Muscle layer of colon (tissue), 2 donors: ENCODE results near the gene KSR1.
"Not testable (repeated sequence)": the region's sequence is repeated elsewhere in the genome, so short reads cannot be mapped to it uniquely, and the experiment has no call there.

Experiments used
- H3K27ac ChIP-seq: one replicate; pipeline ENCODE4 v1.7.0; 2013; ENCODE audit warnings: low read depth, mild to moderate bottlenecking, low read length, moderate library complexity
- H3K27me3 ChIP-seq, 2 donors: one replicate each; pipeline ENCODE4 v1.7.0; 2013; ENCODE audit warnings: low read length in 2 of 2, mild to moderate bottlenecking in 2 of 2; ENCODE audit not compliant: insufficient read depth in 2 of 2, control insufficient read depth in 1 of 2
- H3K36me3 ChIP-seq: one replicate; pipeline ENCODE4 v1.7.0; 2013; ENCODE audit warnings: mild to moderate bottlenecking, low read length; ENCODE audit not compliant: insufficient read depth
- H3K4me1 ChIP-seq: one replicate; pipeline ENCODE4 v1.7.0; 2013; ENCODE audit warnings: mild to moderate bottlenecking, low read length; ENCODE audit not compliant: insufficient read depth
- H3K4me3 ChIP-seq, 2 donors: one replicate each; pipeline ENCODE4 v1.7.0; 2013; ENCODE audit warnings: low read length in 2 of 2, low read depth in 1 of 2, mild to moderate bottlenecking in 1 of 2, moderate library complexity in 1 of 2
- H3K9ac ChIP-seq: one replicate; pipeline ENCODE4 v1.7.0; 2013; ENCODE audit warnings: low read length
- H3K9me3 ChIP-seq: one replicate; pipeline ENCODE4 v1.7.0; 2013; ENCODE audit warnings: mild to moderate bottlenecking, low read length
- donor health status: abdominal sarcoma.
- donor health status: Adenocarcinoma of cecum.

KSR1 gene

DNA sequence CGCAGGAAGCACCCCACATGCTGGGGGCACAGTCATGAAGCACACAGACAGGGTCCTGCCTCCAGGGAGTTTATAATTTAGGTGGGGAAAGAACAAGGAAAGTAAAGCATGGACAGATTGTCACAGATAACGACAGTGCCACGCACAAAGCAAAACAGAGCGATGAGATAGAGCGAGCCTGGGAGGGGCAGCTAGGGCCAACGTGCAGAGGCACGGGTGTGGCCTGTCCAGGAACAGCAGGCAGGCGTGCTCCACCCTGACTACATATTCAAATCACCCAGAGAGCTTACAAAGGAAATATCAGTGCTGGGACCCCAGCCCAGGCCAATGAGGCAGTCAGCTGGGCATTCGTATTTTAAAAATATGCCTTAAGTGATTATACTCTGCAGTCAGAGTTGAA, 191.5 kb downstream of the KSR1 start:
- Histone ChIP-seq H3K9me3 (no peaks in the 10 kb centered on the region), H3K4me3 (no peak overlapping the region), H3K4me1 (no peaks in the 10 kb centered on the region), H3K9ac (no peak overlapping the region), H3K36me3 (no peaks in the 10 kb centered on the region), H3K27ac (no peak overlapping the region), H3K27me3 (no peaks in the 10 kb centered on the region)

GRCh38 chr17:27649111-27649571, 192.9 kb downstream of the KSR1 start:
- not testable (repeated sequence) for H3K9me3 ChIP-seq, H3K36me3 ChIP-seq, H3K27ac ChIP-seq, H3K27me3 ChIP-seq, H3K9ac ChIP-seq, H3K4me3 ChIP-seq, H3K4me1 ChIP-seq

DNA sequence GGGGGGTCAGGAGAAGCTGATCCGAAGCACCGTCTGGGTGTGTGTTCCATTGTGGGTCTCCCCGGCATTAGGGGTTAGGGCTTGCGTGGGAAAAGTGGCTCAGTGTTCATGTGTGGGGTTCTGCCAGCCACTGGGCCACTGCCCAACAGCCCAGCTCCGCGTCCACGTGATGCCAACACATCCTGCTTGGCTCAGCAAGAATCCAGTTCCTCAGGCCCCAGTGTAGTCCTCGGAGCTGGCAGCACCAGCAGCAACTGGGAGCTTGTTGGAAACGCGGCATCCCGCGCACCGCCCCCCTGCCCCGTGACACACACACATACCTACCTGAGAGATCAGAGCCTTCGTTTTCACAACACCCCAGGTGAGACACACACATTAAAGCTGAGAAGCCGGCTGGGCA, 193.7 kb downstream of the KSR1 start:
- no peaks in the 10 kb centered on the region for H3K36me3 ChIP-seq
- no peak overlapping the region for H3K27ac ChIP-seq
- no peaks in the 10 kb centered on the region for H3K9me3 ChIP-seq
- no peak overlapping the region for H3K4me3 ChIP-seq
- H3K4me1 ChIP-seq, result no peaks in the 10 kb centered on the region
- no peaks in the 10 kb centered on the region for H3K27me3 ChIP-seq
- H3K9ac ChIP-seq, result no peak overlapping the region

GRCh38 chr17:27650836-27651235, 194.6 kb downstream of the KSR1 start:
- Histone ChIP-seq H3K4me1 (no peaks in the 10 kb centered on the region), H3K27me3 (no peaks in the 10 kb centered on the region), H3K27ac (no peak overlapping the region), H3K4me3 (no peak overlapping the region), H3K36me3 (no peaks in the 10 kb centered on the region), H3K9me3 (no peaks in the 10 kb centered on the region), H3K9ac (no peak overlapping the region)

DNA sequence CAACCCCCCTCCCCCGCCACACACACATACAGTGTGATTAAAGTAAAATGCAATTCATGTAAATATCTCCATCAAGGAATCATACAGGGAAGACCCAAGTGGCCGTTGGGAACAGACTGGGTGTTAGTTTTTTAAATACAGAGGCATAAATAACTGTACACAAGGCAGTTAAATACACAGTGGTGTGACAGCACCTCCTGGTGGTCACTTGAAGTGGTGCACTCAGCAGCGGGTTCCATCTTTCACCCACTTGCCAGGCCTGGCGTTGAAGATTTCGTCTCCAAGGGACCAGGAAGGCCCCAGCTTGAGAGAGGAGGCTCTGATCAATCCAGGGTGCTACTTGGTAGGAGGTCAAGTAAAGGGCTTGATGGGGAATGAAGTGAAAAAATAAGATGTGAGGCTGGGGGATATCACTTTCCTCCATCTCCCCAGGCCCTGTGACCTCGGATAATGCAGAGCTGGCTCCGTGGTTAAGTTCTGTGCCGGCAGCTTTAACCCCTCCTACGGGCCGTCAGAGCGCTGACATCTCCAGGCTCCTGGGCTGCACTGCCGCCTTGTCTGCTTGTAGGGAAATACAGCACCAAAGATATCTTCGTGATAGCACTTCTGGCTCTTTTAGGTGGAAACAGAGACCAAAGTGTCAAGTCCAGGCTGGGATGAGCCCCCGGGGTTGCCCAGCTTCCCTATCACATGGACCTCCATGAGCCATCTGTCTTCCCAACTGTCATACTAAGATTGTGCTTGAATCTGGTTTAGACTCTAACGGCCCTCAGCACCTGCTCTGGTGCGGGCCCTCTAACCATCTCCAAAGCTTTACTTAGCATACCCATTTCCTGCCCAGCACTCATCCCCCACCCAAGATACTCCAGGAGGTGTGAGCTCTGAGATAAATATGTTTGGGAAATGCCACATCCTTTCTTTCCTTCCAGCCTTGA, 195.4 kb downstream of the KSR1 start:
- no peaks in the 10 kb centered on the region for H3K9me3 ChIP-seq
- no peaks in the 10 kb centered on the region for H3K4me1 ChIP-seq
- H3K27ac ChIP-seq, result no peak overlapping the region

DNA sequence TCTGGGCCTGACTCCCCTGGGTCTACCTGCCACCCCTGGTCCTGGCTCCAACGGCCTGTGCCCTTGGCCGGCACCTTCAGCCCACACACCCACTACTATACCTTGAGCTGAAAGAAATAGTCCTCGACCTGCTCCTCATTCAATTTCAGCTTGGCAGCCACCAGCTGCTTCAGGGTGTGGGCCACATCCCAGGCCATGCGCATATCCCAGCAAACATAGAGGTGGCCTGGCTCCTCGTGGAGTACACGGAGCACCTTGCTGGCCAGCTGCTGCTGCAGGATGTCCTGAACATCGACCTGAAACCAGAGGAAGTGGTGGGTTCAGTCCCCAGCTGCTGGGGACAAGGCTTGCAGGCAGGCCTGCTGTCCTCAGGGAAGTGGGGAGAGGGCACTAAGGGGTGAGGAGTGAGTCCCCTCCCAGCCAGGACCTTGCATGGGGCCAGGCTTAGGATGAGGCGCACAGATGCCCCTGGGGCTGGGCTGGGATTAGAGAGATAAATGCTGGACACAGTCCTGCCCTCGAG, 197.3 kb downstream of the KSR1 start:
- H3K27me3 ChIP-seq, H3K36me3 ChIP-seq, H3K9ac ChIP-seq, H3K9me3 ChIP-seq, H3K4me1 ChIP-seq, H3K27ac ChIP-seq, H3K4me3 ChIP-seq: not testable (repeated sequence)

More for the DNA sequence above, 195.4 kb downstream of the KSR1 start:
- H3K9ac ChIP-seq, result no peak overlapping the region
- H3K36me3 ChIP-seq, result no peaks in the 10 kb centered on the region
- H3K27me3 ChIP-seq, result no peaks in the 10 kb centered on the region
- H3K4me3 ChIP-seq, result no peak overlapping the region

DNA sequence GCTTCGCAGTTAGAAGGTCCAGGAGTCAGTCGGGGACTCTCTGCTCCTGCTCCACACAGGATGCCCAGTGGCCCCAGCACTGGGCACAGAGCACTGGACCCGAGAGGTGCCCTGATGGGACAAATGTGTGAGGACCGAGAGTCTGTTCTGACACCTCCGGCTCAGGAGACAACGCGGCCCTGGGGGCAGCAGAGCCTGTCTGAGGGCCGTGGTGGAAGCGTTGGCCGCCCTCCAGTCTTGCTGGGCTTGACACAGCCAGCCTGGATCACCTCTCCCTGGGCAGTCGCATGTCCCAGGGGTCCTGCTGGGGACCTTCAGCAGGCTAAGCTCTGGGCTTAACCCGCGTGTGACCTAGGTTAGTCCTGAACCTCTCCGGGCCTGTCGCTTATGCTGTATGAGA, 197.9 kb downstream of the KSR1 start:
- Histone ChIP-seq H3K27ac (no peak overlapping the region), H3K4me3 (no peak overlapping the region), H3K36me3 (no peaks in the 10 kb centered on the region), H3K4me1 (no peaks in the 10 kb centered on the region), H3K9ac (no peak overlapping the region), H3K9me3 (no peaks in the 10 kb centered on the region), H3K27me3 (no peaks in the 10 kb centered on the region)

DNA sequence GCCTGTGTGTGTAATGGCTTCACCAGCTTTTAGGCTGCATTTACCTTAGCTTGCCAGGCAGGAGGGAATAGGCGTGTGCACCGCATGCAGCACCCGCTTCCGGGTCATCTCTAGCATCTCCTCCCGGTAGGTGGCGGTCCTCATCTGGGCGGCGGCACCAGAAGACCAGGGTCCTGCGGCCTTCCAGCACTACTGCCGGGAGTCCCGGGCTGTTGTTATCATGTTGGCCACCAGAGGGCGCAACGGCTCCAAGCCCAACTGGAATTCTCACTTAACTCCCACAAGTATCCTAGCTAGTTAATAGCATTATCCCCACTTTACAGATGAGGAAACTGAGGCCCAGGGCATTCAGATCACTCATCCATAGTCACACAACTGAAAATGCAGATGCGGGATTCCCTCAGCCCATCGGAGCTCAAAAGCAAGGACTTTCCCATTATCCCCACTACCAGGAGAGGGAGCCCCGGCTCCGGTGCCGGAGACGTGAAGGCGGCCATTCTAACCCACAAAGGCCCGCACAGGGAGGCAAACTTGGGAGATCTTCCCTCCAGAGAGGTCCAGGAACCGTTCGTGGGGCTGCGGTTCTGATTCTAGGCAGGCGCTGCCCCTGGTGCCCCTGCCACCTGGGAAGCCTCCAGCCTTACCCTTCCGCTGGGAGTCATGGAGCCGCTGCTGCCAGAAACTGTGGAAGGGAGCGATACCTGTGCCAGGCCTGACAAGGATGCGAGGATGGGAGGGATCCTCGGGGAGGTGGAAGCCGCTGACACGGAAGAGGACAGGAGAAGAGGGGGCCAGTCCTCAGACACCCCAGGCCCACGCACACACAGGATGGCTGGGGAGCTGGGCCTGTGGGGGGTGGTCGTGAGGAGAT, 198.6 kb downstream of the KSR1 start:
- Histone ChIP-seq H3K27me3 (no peaks in the 10 kb centered on the region), H3K4me3 (no peak overlapping the region), H3K36me3 (no peaks in the 10 kb centered on the region), H3K4me1 (no peaks in the 10 kb centered on the region), H3K27ac (no peak overlapping the region), H3K9me3 (no peaks in the 10 kb centered on the region), H3K9ac (no peak overlapping the region)

DNA sequence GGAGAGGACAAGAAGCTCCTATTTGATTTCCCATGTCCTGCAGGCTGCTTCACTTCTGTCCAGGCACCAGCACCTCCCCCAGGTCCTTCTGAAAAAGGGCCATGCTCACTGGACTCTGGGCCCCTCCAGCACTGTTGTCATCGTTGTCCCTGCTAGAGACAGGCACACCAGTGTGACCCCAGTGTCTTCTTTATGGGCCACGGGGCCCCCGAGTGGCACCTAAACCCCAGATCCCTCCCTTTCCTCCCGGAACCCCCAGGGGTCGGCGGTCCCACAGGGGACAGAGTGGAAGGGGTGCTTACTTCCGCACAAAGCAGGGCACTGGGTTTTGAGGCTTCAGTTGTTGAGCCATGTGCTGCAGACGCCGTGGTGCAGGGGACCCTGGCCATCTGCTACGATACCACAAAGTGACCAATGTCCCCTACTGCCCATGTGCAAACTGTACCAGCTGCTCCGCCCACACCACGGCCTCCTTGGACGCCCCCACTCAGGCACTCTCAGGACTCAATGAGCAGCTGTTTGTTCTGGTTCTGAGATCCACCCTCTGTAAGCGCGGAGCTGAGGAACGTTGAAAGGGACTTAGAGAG, 199.4 kb downstream of the KSR1 start:
- not testable (repeated sequence) for H3K9me3 ChIP-seq, H3K27me3 ChIP-seq, H3K4me3 ChIP-seq, H3K4me1 ChIP-seq, H3K9ac ChIP-seq, H3K36me3 ChIP-seq, H3K27ac ChIP-seq

- H3K27me3 ChIP-seq, H3K9me3 ChIP-seq, H3K27ac ChIP-seq, H3K4me3 ChIP-seq, H3K4me1 ChIP-seq, H3K9ac ChIP-seq, H3K36me3 ChIP-seq: not testable (repeated sequence)
Measured at GRCh38 chr17:27656620-27657019, 200.4 kb downstream of the KSR1 start.

GRCh38 chr17:27657620-27658019, 201.4 kb downstream of the KSR1 start:
- Histone ChIP-seq H3K27me3 (no peaks in the 10 kb centered on the region), H3K4me3 (no peak overlapping the region), H3K27ac (no peak overlapping the region), H3K9ac (no peak overlapping the region), H3K36me3 (no peaks in the 10 kb centered on the region), H3K9me3 (no peaks in the 10 kb centered on the region), H3K4me1 (no peaks in the 10 kb centered on the region)
